ENCODE results near the gene LRCH4. TPM values are rescaled to one million over a fixed set of nuclear protein-coding genes. Genes with fewer than 3 reads are reported as not detected.

LRCH4 gene
- total and polyA plus RNA-seq, 4 donors = 38.1 to 109 (median 92.2) TPM

- no peaks in the 10 kb centered on the region for H3K27me3 ChIP-seq (ENCODE audit: control insufficient read depth in 3 of 3, insufficient read depth in 3 of 3, low read length in 2 of 3)
- WGBS, 2 donors = 83 to 85% methylated on average over 4 of the region's 4 CpGs
- no peak overlapping the region for H3K4me3 ChIP-seq
- H3K27ac ChIP-seq (ENCODE audit: low read depth in 1 of 2, low read length in 1 of 2) = no peak overlapping the region
- TF ChIP-seq, protein P1, sequence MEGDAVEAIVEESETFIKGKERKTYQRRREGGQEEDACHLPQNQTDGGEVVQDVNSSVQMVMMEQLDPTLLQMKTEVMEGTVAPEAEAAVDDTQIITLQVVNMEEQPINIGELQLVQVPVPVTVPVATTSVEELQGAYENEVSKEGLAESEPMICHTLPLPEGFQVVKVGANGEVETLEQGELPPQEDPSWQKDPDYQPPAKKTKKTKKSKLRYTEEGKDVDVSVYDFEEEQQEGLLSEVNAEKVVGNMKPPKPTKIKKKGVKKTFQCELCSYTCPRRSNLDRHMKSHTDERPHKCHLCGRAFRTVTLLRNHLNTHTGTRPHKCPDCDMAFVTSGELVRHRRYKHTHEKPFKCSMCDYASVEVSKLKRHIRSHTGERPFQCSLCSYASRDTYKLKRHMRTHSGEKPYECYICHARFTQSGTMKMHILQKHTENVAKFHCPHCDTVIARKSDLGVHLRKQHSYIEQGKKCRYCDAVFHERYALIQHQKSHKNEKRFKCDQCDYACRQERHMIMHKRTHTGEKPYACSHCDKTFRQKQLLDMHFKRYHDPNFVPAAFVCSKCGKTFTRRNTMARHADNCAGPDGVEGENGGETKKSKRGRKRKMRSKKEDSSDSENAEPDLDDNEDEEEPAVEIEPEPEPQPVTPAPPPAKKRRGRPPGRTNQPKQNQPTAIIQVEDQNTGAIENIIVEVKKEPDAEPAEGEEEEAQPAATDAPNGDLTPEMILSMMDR (IDR thresholded peaks at IDR 0.05; ENCODE audit: control extremely low read depth, extremely low read depth) = no peak
- H3K36me3 ChIP-seq (ENCODE audit: control insufficient read depth in 4 of 4, insufficient read depth in 4 of 4, low read length in 4 of 4) = peaks cover 0 to 2% (median 0%) of the 10 kb centered on the region in 4 donors
- DNase-seq = no peak
- peaks cover 0 to 15% (median 0%) of the 10 kb centered on the region in 5 donors for H3K4me1 ChIP-seq (ENCODE audit: control insufficient read depth in 5 of 5, insufficient read depth in 5 of 5, low read length in 5 of 5)
- no peaks in the 10 kb centered on the region for H3K9me3 ChIP-seq (ENCODE audit: control insufficient read depth in 4 of 4, insufficient read depth in 3 of 4, low read length in 3 of 4)
- no peak for ATAC-seq (ENCODE audit: insufficient read depth, low FRiP score)
- no peak overlapping the region for H3K9ac ChIP-seq (ENCODE audit: insufficient read depth in 1 of 2, low read length in 2 of 2)
Measured at GRCh38 chr7:100598425-100598824, 12.5 kb upstream of the LRCH4 start.

DNA sequence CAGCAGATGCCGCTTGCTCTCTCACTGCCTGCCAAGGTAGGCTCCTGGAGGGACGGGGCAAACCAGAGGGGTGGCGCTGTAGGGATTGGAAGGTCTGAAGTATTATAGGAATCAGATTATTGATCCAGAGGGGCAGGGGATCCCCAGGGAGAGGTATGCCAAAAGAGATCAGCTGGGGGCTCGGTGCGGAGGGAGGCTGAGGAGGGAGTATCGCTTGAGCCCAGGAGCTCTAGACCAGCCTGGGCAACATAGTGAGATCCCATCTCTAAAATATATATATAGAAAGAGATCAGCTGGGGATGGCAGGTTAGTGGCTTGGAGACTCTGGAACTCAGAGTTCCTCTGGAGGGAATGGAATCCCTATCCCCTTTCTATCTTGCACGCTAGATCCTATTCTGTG lies 9.3 kb upstream of the LRCH4 start:
- Histone ChIP-seq H3K36me3 (ENCODE audit: control insufficient read depth in 4 of 4, insufficient read depth in 4 of 4, low read length in 4 of 4) (peaks cover 0 to 2% (median 0%) of the 10 kb centered on the region in 4 donors), H3K4me3 (no peak overlapping the region), H3K4me1 (ENCODE audit: control insufficient read depth in 5 of 5, insufficient read depth in 5 of 5, low read length in 5 of 5) (peaks cover 0 to 6% (median 2%) of the 10 kb centered on the region in 5 donors), H3K27ac (ENCODE audit: low read depth in 1 of 2, low read length in 1 of 2) (no peak overlapping the region), H3K27me3 (ENCODE audit: control insufficient read depth in 3 of 3, insufficient read depth in 3 of 3, low read length in 2 of 3) (no peaks in the 10 kb centered on the region), H3K9ac (ENCODE audit: insufficient read depth in 1 of 2, low read length in 2 of 2) (no peak overlapping the region), H3K9me3 (ENCODE audit: control insufficient read depth in 4 of 4, insufficient read depth in 3 of 4, low read length in 3 of 4) (no peaks in the 10 kb centered on the region)
- 94 to 96% methylated on average over 7 of the region's 7 CpGs for WGBS, 2 donors
- TF ChIP-seq, protein P1 (IDR thresholded peaks at IDR 0.05; ENCODE audit: control extremely low read depth, extremely low read depth) = no peak
- DNase-seq (no peak), ATAC-seq (ENCODE audit: insufficient read depth, low FRiP score) (no peak)

DNA sequence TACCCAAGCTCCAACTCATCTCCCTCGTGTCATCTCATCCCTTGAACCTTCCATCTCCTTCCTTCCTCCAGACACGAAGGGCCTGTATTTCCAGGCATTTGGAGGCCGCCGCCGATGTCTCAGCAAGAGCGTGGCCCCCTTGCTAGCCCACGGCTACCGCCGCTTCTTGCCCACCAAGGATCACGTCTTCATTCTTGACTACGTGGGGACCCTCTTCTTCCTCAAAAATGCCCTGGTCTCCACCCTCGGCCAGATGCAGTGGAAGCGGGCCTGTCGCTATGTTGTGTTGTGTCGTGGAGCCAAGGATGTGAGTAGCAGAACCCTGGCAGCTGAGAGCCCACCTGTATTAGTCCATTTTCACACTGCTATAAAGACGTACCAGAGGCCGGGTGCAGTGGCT lies 5.7 kb upstream of the LRCH4 start:
- ATAC-seq (ENCODE audit: insufficient read depth, low FRiP score) (no peak), DNase-seq (no peak)
- peaks cover 0 to 2% (median 0%) of the 10 kb centered on the region in 4 donors for H3K36me3 ChIP-seq (ENCODE audit: control insufficient read depth in 4 of 4, insufficient read depth in 4 of 4, low read length in 4 of 4)
- no peaks in the 10 kb centered on the region for H3K27me3 ChIP-seq (ENCODE audit: control insufficient read depth in 3 of 3, insufficient read depth in 3 of 3, low read length in 2 of 3)
- H3K9ac ChIP-seq (ENCODE audit: insufficient read depth in 1 of 2, low read length in 2 of 2) = no peak overlapping the region
- peaks cover 0 to 17% (median 3%) of the 10 kb centered on the region in 5 donors for H3K4me1 ChIP-seq (ENCODE audit: control insufficient read depth in 5 of 5, insufficient read depth in 5 of 5, low read length in 5 of 5)
- 95% methylated on average over 17 of the region's 17 CpGs for WGBS, 2 donors
- no peak overlapping the region for H3K4me3 ChIP-seq
- TF ChIP-seq, protein P1 (IDR thresholded peaks at IDR 0.05; ENCODE audit: control extremely low read depth, extremely low read depth) = no peak
- H3K9me3 ChIP-seq (ENCODE audit: control insufficient read depth in 4 of 4, insufficient read depth in 3 of 4, low read length in 3 of 4) = no peaks in the 10 kb centered on the region
- no peak overlapping the region for H3K27ac ChIP-seq (ENCODE audit: low read depth in 1 of 2, low read length in 1 of 2)
